Stomach (tissue), 9 donors: ENCODE results near the gene ATP8A2. TPM values are rescaled to one million over a fixed set of nuclear protein-coding genes. Genes with fewer than 3 reads are reported as not detected.

Experiments
- DNase-seq, 2 donors: peaks; one replicate each; pipeline versions ENCODE4 v3.0.0 to v3.0.0-alpha.2; 2013 to 2019
- H3K27ac ChIP-seq, 5 donors: fragments of 200-600 bp in 4 of 5; sonication (generic) in 4 of 5; one replicate each; pipeline ENCODE4 v1.5.1; 2013 to 2019; ENCODE audit warnings: mild to moderate bottlenecking in 1 of 5, moderate library complexity in 1 of 5
- H3K27me3 ChIP-seq, 3 donors: fragments of 200-600 bp; sonication (generic); one replicate each; pipeline ENCODE4 v1.5.1; 2017 to 2019; ENCODE audit warnings: mixed run types in 1 of 3
- H3K36me3 ChIP-seq, 4 donors: fragments of 200-600 bp; sonication (generic); 1 replicate in 3 of 4; 2 replicates in 1 of 4; pipeline ENCODE4 v1.5.1; 2016 to 2019
- H3K4me1 ChIP-seq, 4 donors: fragments of 200-600 bp; sonication (generic); one replicate each; pipeline ENCODE4 v1.5.1; 2016 to 2019
- H3K4me3 ChIP-seq, 4 donors: fragments of 200-600 bp; sonication (generic) in 3 of 4; one replicate each; pipeline ENCODE4 v1.5.1; 2016 to 2019; ENCODE audit warnings: mild to moderate bottlenecking in 1 of 4
- H3K9me3 ChIP-seq, 4 donors: fragments of 200-600 bp; sonication (generic); one replicate each; pipeline ENCODE4 v1.5.1; 2016 to 2019
- EP300 ChIP-seq: sonication (generic); formaldehyde crosslinking; IDR thresholded peaks from one replicate; pipeline ENCODE4 v1.6.1; 2017; ENCODE audit warnings: antibody characterized with exemption
- POLR2A ChIP-seq, 4 donors: fragments of 450-650 bp; IDR thresholded peaks; one replicate each; pipeline ENCODE4 v1.6.1; 2016; ENCODE audit warnings: antibody characterized with exemption in 4 of 4, control low read depth in 2 of 4, mild to moderate bottlenecking in 1 of 4, moderate library complexity in 1 of 4
- POLR2AphosphoS5 ChIP-seq, 3 donors: sonication (generic); formaldehyde crosslinking; IDR thresholded peaks; one replicate each; pipeline ENCODE4 v1.6.1; 2016; ENCODE audit warnings: antibody characterized with exemption in 3 of 3
- WGBS, 5 donors: extraction: QIAGEN DNeasy Blood & Tissue Kit in 3 of 5; methylation state at CpG; one replicate each; pipeline versions ENCODE4 v1.1.5 to v1.1.7; 2013 to 2018; 5-methylcytosine and 5-hydroxymethylcytosine counted together
- intact Hi-C: fragments of 100-400 bp; cut with DNase I; formaldehyde crosslinking; loops from one replicate; pipeline ENCODE4 v1.15.1; 2023; ENCODE audit warnings: low total_unique reads
- polyA plus RNA-seq, 3 donors: library from polyadenylated mRNA; stranded (reverse); fragments of 200-250 nt; gene quantifications; one replicate each; pipeline ENCODE4 v1.2.3, GENCODE V29; 2013
- total RNA-seq, 5 donors: library from RNA; depleted of rRNA; stranded (reverse); fragments of >200 nt; gene quantifications; one replicate each; pipeline versions ENCODE4 v1.1.0 to v1.2.3, GENCODE V29; 2014 to 2016
- TF ChIP-seq, protein P1 (sequence below), 7 experiments: fragments of 450-650 bp in 4 of 7; fragments of 200-600 bp in 3 of 7; sonication (generic) in 3 of 7; IDR thresholded peaks; one replicate each; pipeline ENCODE4 v1.5.1; 2016 to 2019; ENCODE audit warnings: antibody characterized with exemption in 7 of 7, control low read depth in 2 of 7, mild to moderate bottlenecking in 1 of 7
- donor health status: healthy with polysubstance abuse.
- donor health status: Bipolar disorder and iron deficiency.
- donor health status: healthy.

ATP8A2 gene
- total and polyA plus RNA-seq, 8 donors = 0.12 to 3.5 (median 0.20) TPM; not detected in 3

DNA sequence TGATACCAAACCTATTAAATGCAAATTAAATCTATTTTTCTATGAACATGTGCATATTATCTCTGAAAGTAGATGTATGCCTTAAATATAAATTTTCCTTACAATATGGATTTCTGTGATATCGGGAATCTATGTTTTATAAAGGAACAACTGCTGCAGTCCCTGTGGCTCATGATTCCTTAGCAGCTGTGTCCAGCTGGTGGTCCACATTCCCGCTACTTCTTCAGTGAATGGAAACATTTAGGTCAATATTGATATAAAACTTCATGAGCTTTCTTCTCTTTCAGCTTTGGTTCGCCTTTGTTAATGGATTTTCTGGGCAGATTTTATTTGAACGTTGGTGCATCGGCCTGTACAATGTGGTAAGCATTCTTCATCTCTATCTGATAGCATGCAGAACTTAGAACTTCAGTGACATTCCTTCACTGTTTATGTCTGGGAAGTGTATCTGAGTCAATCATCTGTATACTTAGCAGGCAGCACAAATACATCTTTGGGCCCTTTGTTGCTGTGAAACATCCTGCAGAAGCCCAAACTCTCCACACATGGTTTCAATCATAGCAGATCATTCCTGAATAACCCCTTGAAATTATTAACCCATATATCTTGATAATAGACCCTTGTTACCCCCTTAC is 456.2 kb downstream of the ATP8A2 start:
- Histone ChIP-seq H3K9me3 (peaks cover 0 to 5% (median 0%) of the 10 kb centered on the region in 4 donors), H3K27me3 (no peaks in the 10 kb centered on the region), H3K4me1 (no peaks in the 10 kb centered on the region), H3K27ac (no peak overlapping the region), H3K4me3 (no peak overlapping the region), H3K36me3 (no peaks in the 10 kb centered on the region)
- no peak for TF ChIP-seq EP300
- no peak for TF ChIP-seq POLR2A (IDR thresholded peaks at IDR 0.05)
- TF ChIP-seq, protein P1, sequence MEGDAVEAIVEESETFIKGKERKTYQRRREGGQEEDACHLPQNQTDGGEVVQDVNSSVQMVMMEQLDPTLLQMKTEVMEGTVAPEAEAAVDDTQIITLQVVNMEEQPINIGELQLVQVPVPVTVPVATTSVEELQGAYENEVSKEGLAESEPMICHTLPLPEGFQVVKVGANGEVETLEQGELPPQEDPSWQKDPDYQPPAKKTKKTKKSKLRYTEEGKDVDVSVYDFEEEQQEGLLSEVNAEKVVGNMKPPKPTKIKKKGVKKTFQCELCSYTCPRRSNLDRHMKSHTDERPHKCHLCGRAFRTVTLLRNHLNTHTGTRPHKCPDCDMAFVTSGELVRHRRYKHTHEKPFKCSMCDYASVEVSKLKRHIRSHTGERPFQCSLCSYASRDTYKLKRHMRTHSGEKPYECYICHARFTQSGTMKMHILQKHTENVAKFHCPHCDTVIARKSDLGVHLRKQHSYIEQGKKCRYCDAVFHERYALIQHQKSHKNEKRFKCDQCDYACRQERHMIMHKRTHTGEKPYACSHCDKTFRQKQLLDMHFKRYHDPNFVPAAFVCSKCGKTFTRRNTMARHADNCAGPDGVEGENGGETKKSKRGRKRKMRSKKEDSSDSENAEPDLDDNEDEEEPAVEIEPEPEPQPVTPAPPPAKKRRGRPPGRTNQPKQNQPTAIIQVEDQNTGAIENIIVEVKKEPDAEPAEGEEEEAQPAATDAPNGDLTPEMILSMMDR (IDR thresholded peaks at IDR 0.05) = no peak
- no peak for TF ChIP-seq POLR2AphosphoS5 (IDR thresholded peaks at IDR 0.05)
- intact Hi-C loops = no loop called here
- 61 to 77% (median 71%) methylated on average over 5 of the region's 5 CpGs for WGBS, 5 donors
- peak in 1 of 2 donors; percentile 67 for DNase-seq

DNA sequence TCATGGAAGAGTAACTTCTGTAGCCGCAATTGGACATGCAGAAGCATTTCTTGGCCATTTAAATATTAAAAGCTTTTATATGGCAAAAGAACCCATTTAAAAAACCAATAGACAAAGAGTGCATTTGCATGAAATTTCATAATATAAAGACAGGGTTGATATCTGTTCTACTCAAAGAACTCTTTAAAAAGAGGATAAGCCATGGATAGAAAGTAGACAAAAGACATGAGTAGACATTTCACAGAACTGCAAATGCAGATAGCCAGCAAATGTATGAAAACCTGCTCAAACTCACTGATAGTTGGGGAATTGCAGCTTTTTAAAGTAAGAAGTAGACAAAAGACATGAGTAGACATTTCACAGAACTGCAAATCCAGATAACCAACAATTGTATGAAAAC is 462.0 kb downstream of the ATP8A2 start:
- H3K9me3 ChIP-seq = no peaks in the 10 kb centered on the region
- H3K27me3 ChIP-seq = no peaks in the 10 kb centered on the region
- no peak overlapping the region for H3K4me3 ChIP-seq
- H3K4me1 ChIP-seq = no peaks in the 10 kb centered on the region
- intact Hi-C loops = no loop called here
- H3K36me3 ChIP-seq = no peaks in the 10 kb centered on the region
- TF ChIP-seq POLR2AphosphoS5 (IDR thresholded peaks at IDR 0.05) (no peak), EP300 (no peak), POLR2A (IDR thresholded peaks at IDR 0.05) (no peak)
- TF ChIP-seq, protein P1 (IDR thresholded peaks at IDR 0.05) = no peak
- DNase-seq = no peak
- no peak overlapping the region for H3K27ac ChIP-seq
- 96 to 98% (median 98%) methylated on average over 1 of the region's 1 CpG for WGBS, 5 donors

DNA sequence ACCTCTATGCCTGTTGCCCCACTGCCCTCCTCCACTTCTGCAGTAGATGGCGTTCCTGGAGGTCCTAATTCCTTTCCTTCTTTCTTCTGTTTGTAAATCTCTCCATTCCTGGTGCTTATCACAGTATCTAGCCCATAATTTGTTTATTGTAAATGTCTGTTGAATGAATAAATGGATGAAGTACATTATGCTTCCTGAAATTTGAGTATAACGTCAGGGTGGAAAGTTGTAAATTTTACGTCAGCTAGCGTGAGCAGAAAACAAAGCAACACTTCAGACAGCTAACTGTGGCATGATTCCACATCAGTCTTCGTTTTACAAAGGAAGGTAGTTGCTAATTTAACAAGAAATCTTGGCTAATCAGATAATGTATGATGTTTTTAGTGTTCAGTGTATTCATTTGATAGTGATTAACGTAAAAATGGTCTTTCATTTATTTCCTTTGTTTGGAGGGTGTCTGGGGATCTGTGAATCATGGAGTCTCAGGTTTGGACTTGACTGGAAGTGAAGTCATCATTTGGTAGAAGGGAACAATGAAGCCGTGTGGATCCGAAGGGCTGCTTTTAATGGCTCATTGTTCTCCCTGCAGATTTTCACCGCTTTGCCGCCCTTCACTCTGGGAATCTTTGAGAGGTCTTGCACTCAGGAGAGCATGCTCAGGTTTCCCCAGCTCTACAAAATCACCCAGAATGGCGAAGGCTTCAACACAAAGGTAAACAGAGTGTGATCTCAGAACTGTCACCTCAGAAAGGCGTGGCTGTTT is 465.0 kb downstream of the ATP8A2 start:
- no peak for DNase-seq
- Histone ChIP-seq H3K36me3 (no peaks in the 10 kb centered on the region), H3K4me3 (no peak overlapping the region), H3K27me3 (no peaks in the 10 kb centered on the region), H3K4me1 (no peaks in the 10 kb centered on the region), H3K9me3 (no peaks in the 10 kb centered on the region), H3K27ac (no peak overlapping the region)
- intact Hi-C loops = no loop called here
- no peak for TF ChIP-seq EP300
- TF ChIP-seq, protein P1 (IDR thresholded peaks at IDR 0.05) = no peak
- no peak for TF ChIP-seq POLR2A (IDR thresholded peaks at IDR 0.05)
- no peak for TF ChIP-seq POLR2AphosphoS5 (IDR thresholded peaks at IDR 0.05)
- WGBS, 5 donors = 75 to 88% (median 82%) methylated on average over 12 of the region's 12 CpGs

DNA sequence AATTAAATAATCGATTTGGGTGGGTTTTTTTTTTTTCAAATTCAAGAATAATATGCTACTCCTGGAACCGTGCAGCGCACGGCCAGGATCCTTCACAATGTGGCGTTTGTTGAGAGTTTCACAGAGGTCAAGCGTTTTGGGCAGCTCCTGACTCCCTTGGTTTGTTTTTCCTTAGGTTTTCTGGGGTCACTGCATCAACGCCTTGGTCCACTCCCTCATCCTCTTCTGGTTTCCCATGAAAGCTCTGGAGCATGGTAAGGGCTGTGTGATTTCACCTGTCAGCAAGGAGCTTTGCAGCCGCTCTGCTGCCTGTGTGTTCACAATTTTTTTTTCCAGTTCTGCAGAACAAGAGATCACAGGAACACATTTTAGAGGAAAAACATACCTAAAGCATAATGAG is 467.6 kb downstream of the ATP8A2 start:
- H3K27me3 ChIP-seq = no peaks in the 10 kb centered on the region
- 73 to 83% (median 80%) methylated on average over 8 of the region's 8 CpGs for WGBS, 5 donors
- intact Hi-C loops = no loop called here
- no peaks in the 10 kb centered on the region for H3K4me1 ChIP-seq
- H3K36me3 ChIP-seq = no peaks in the 10 kb centered on the region
- no peaks in the 10 kb centered on the region for H3K9me3 ChIP-seq
- no peak overlapping the region for H3K27ac ChIP-seq
- TF ChIP-seq POLR2AphosphoS5 (IDR thresholded peaks at IDR 0.05) = no peak
- TF ChIP-seq, protein P1 (IDR thresholded peaks at IDR 0.05) = no peak
- TF ChIP-seq POLR2A (IDR thresholded peaks at IDR 0.05) = no peak
- TF ChIP-seq EP300 = no peak
- H3K4me3 ChIP-seq = no peak overlapping the region
- DNase-seq = no peak
